Uterus (tissue), 4 donors: ENCODE data around the gene SEC16A. TPM values are rescaled to one million over a fixed set of nuclear protein-coding genes. Genes with fewer than 3 reads are reported as not detected.

ENCODE experiments used
- DNase-seq, 2 donors: peaks; one replicate each; pipeline ENCODE4 v3.0.0-alpha.2; 2019 to 2020
- H3K27ac ChIP-seq, 2 donors: fragments of 200-600 bp; sonication (generic); 1 replicate in 1 of 2; 2 replicates in 1 of 2; pipeline ENCODE4 v1.5.1; 2016 to 2018
- H3K27me3 ChIP-seq, 2 donors: fragments of 200-600 bp; sonication (generic); one replicate each; pipeline ENCODE4 v1.5.1; 2018 to 2019; ENCODE audit warnings: control low read depth in 1 of 2
- H3K36me3 ChIP-seq, 2 donors: fragments of 200-600 bp; sonication (generic); one replicate each; pipeline ENCODE4 v1.5.1; 2019; ENCODE audit warnings: control low read depth in 1 of 2
- H3K4me1 ChIP-seq, 2 donors: fragments of 200-600 bp; sonication (generic); one replicate each; pipeline ENCODE4 v1.5.1; 2018 to 2019; ENCODE audit warnings: control low read depth in 1 of 2
- H3K4me3 ChIP-seq, 2 donors: fragments of 200-600 bp; sonication (generic); 1 replicate in 1 of 2; 2 replicates in 1 of 2; pipeline ENCODE4 v1.5.1; 2018 to 2019; ENCODE audit warnings: mild to moderate bottlenecking in 1 of 2
- H3K9me3 ChIP-seq, 2 donors: fragments of 200-600 bp; sonication (generic); one replicate each; pipeline ENCODE4 v1.5.1; 2019; ENCODE audit warnings: control low read depth in 1 of 2
- POLR2A ChIP-seq, 2 donors: fragments of 450-650 bp; IDR thresholded peaks; one replicate each; pipeline ENCODE4 v1.6.1; 2016; ENCODE audit warnings: antibody characterized with exemption in 2 of 2, mild to moderate bottlenecking in 1 of 2, moderate library complexity in 1 of 2
- intact Hi-C: fragments of 100-400 bp; cut with DNase I; formaldehyde crosslinking; loops from one replicate; pipeline ENCODE4 v1.15.1; 2023; ENCODE audit warnings: low total_unique reads
- total RNA-seq, 4 donors: library from RNA; depleted of rRNA in 3 of 4; stranded (reverse); fragments of >200 nt in 3 of 4; gene quantifications; one replicate each; pipeline versions ENCODE4 v1.1.0 to v1.2.4, GENCODE V29; 2014 to 2023
- TF ChIP-seq, protein P1 (sequence below), 4 experiments: fragments of 200-600 bp in 2 of 4; fragments of 450-650 bp in 2 of 4; sonication (generic) in 2 of 4; IDR thresholded peaks; one replicate each; pipeline ENCODE4 v1.5.1; 2016 to 2019; ENCODE audit warnings: antibody characterized with exemption in 4 of 4, mild to moderate bottlenecking in 2 of 4, moderate library complexity in 1 of 4
- donor health status: DM: yes; HTN: yes; CAD: no.

SEC16A gene
- total RNA-seq, 4 donors from 2014 or later: 18.8 to 73.2 (median 35.1) TPM

DNA sequence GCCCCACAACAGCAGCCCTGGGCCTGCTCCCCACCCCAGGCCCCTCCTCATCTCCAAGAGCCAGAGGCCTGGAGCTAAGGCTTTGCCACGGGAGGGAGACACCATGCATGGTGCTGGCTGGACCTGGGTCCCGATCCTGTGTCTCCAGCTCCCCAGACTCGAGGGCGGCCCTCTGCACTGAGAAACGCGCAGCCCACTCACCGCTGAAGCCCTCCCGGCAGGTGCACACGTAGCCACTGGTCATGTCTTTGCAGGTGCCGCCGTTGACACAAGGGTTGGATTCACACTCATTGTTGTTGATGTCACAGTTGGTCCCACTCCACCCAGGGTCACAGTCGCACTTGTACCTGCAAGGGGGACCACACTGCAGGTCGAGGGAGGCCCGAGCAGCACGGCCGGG, 30.4 kb upstream of the SEC16A start:
- Histone ChIP-seq H3K4me3 (no peak overlapping the region), H3K36me3 (no peaks in the 10 kb centered on the region), H3K4me1 (no peaks in the 10 kb centered on the region), H3K27ac (peak overlapping the region; percentile 72 to 73), H3K27me3 (no peaks in the 10 kb centered on the region), H3K9me3 (no peaks in the 10 kb centered on the region)
- TF ChIP-seq, protein P1, sequence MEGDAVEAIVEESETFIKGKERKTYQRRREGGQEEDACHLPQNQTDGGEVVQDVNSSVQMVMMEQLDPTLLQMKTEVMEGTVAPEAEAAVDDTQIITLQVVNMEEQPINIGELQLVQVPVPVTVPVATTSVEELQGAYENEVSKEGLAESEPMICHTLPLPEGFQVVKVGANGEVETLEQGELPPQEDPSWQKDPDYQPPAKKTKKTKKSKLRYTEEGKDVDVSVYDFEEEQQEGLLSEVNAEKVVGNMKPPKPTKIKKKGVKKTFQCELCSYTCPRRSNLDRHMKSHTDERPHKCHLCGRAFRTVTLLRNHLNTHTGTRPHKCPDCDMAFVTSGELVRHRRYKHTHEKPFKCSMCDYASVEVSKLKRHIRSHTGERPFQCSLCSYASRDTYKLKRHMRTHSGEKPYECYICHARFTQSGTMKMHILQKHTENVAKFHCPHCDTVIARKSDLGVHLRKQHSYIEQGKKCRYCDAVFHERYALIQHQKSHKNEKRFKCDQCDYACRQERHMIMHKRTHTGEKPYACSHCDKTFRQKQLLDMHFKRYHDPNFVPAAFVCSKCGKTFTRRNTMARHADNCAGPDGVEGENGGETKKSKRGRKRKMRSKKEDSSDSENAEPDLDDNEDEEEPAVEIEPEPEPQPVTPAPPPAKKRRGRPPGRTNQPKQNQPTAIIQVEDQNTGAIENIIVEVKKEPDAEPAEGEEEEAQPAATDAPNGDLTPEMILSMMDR (IDR thresholded peaks at IDR 0.05): no peak
- no peak for TF ChIP-seq POLR2A (IDR thresholded peaks at IDR 0.05)
- no peak for DNase-seq
- intact Hi-C loops: no loop called here

DNA sequence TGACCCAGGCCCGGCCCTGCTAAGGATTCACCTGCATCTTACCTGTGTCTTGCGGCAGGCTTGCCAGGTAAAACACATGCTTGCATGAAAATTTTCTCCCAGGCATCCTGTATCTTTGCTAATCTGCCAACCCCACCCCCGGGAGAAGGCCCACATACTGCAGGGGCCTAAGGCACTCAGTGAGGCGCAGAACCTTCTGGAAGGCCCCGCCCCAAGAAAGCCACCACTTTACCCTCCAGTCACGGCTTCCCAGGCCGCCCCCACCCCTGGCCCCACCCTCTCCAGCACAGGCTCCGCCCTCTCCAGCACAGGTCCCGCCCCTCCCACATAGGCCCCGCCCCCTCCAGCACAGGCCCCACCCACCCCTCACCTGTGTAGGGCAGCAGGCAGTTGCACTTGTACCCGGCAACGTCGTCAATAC, 29.8 kb upstream of the SEC16A start:
- H3K27ac ChIP-seq: peak overlapping the region; percentile 72 to 73
- H3K4me1 ChIP-seq: no peaks in the 10 kb centered on the region
- no peaks in the 10 kb centered on the region for H3K27me3 ChIP-seq
- H3K36me3 ChIP-seq: no peaks in the 10 kb centered on the region
- H3K4me3 ChIP-seq: no peak overlapping the region
- DNase-seq: no peak
- TF ChIP-seq POLR2A (IDR thresholded peaks at IDR 0.05): no peak
- TF ChIP-seq, protein P1 (IDR thresholded peaks at IDR 0.05): no peak
- intact Hi-C loops: no loop called here
- no peaks in the 10 kb centered on the region for H3K9me3 ChIP-seq

DNA sequence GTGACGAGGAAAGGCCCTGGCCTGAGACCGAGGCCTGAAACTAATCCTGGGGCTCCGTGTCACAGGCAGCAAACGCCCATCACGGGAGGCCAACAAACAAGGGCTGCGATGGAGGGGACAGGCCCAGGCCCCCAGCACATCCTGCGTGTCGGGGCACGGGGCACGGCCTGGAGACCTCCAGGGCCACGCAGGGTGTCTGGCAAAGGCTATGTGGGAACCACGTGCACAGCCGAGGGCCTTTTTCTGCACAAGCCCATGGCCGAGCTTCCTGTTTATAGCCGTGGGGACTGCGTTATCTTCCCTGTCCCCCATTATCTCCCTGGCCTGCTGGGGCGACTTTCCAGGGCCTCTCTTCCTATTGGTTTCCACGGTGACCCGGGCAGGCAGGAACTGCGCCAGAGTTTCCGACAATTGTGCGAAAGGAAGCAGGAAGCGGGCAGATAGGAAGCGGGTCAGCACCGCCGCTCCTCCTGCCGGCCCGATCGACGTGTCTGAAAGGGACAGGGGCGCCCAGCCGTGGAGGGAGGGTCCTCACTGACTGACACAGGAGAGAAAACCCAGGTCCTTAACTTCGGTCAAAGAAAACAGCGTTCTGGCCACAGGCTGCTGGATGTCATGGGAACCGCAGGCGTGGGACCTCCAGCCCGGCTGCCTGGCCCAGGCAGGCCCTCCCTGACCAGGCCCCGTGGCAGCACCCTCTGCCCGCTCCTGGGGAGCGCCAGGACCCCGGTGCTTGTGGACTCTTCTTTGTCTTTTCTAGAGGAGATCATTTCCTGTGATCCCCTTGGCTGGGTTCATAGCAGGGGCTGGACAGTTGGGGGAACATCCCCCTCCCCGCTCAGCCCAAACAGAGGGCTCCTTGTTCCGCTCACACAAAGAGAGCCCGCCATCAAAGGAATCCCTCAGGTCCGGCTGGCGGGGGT, 29.1 kb upstream of the SEC16A start:
- DNase-seq: peak; percentile 44 to 80
- intact Hi-C loops: no loop called here

DNA sequence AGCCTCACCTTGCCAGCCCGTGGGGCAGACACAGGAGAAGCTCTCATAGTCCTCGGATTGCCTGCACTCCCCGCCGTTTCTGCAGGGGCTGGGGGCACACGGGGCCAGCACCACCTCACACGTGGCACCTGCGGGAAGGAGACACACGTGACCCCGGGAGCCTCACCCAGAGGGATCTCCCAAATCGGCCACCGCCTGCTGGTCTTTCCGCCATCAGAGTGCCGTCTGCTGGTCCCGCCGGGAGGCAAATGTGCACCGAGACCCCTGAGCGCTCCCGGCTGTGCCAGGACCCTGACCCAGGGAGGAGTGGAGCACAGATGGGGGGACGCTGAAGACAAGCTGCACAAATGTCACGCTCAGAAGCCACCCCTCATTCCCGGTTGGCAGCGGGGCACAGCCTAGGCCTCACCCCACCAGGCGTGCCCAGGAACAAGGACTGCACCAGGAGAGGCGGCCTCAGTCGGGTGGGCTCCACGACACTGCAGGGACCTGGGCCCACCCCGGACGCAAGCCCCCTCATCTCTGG, 28.4 kb upstream of the SEC16A start:
- TF ChIP-seq POLR2A (IDR thresholded peaks at IDR 0.05): no peak
- TF ChIP-seq, protein P1 (IDR thresholded peaks at IDR 0.05): no peak
- H3K4me1 ChIP-seq: no peaks in the 10 kb centered on the region
- H3K36me3 ChIP-seq: no peaks in the 10 kb centered on the region
- no peaks in the 10 kb centered on the region for H3K27me3 ChIP-seq
- DNase-seq: no peak
- peak overlapping the region; percentile 36 to 72 for H3K27ac ChIP-seq
- intact Hi-C loops: no loop called here
- no peaks in the 10 kb centered on the region for H3K9me3 ChIP-seq
- no peak overlapping the region for H3K4me3 ChIP-seq

More for the DNA sequence above, 29.1 kb upstream of the SEC16A start:
- no peaks in the 10 kb centered on the region for H3K27me3 ChIP-seq
- no peaks in the 10 kb centered on the region for H3K4me1 ChIP-seq
- peak overlapping the region; percentile 72 to 73 for H3K27ac ChIP-seq
- no peaks in the 10 kb centered on the region for H3K9me3 ChIP-seq
- H3K36me3 ChIP-seq: no peaks in the 10 kb centered on the region
- no peak overlapping the region for H3K4me3 ChIP-seq
- TF ChIP-seq, protein P1 (IDR thresholded peaks at IDR 0.05): no peak

DNA sequence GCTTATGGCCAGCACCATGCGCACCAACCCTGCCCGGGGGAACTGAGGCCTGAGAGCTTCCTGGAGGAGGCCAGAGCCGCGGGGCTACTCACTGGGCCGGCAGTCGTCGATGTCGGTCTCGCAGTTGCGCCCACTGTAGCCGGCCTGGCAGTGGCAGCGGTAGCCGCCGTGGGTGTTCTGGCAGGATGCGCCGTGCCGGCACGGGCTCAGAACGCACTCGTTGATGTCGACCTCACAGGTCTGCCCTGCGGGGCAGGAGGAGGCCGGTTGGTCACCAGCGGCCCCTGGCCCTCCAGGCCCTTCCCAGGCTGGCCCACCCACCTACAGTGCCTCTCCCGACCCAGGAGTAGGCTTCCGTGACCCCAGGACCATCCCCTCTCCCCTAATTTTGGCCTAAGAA, 27.7 kb upstream of the SEC16A start:
- Histone ChIP-seq H3K9me3 (no peaks in the 10 kb centered on the region), H3K27me3 (no peaks in the 10 kb centered on the region), H3K4me3 (no peak overlapping the region), H3K27ac (peak overlapping the region; percentile 36 to 72), H3K36me3 (no peaks in the 10 kb centered on the region), H3K4me1 (no peaks in the 10 kb centered on the region)
- intact Hi-C loops: no loop called here
- DNase-seq: no peak
- no peak for TF ChIP-seq POLR2A (IDR thresholded peaks at IDR 0.05)
- TF ChIP-seq, protein P1 (IDR thresholded peaks at IDR 0.05): no peak
